Fibroblast of skin of right quadriceps (primary cell): ENCODE data around the gene SLC4A3.

Source experiments
- DNase-seq: peaks from one replicate; pipeline ENCODE4 v3.0.0-alpha.2; 2013

The SLC4A3 gene

GRCh38 chr2:219614076-219614860 lies 13.2 kb upstream of the SLC4A3 start:
- DNase-seq: no peak

- DNase-seq: no peak
Measured at GRCh38 chr2:219615036-219615435, 12.4 kb upstream of the SLC4A3 start.

GRCh38 chr2:219615894-219616293 lies 11.5 kb upstream of the SLC4A3 start:
- no peak for DNase-seq

- no peak for DNase-seq
Measured at GRCh38 chr2:219616550-219616949, 10.9 kb upstream of the SLC4A3 start.

- DNase-seq: no peak
Measured at GRCh38 chr2:219618733-219619122, 8.7 kb upstream of the SLC4A3 start.

- DNase-seq: no peak
Measured at GRCh38 chr2:219619235-219619634, 8.2 kb upstream of the SLC4A3 start.

GRCh38 chr2:219620546-219620945 lies 6.9 kb upstream of the SLC4A3 start:
- DNase-seq: no peak

GRCh38 chr2:219621935-219622334 lies 5.5 kb upstream of the SLC4A3 start:
- DNase-seq: no peak

GRCh38 chr2:219622472-219622871 lies 5.0 kb upstream of the SLC4A3 start:
- DNase-seq: no peak

- DNase-seq: no peak
Measured at GRCh38 chr2:219624565-219624964, 2.9 kb upstream of the SLC4A3 start.

GRCh38 chr2:219625179-219625578 lies 2.3 kb upstream of the SLC4A3 start:
- no peak for DNase-seq

GRCh38 chr2:219626540-219626939 lies 890 bp upstream of the SLC4A3 start:
- no peak for DNase-seq

- no peak for DNase-seq
Measured at GRCh38 chr2:219628235-219628985, 980 bp downstream of the SLC4A3 start.

- no peak for DNase-seq
Measured at GRCh38 chr2:219628986-219629901, 1.8 kb downstream of the SLC4A3 start.

GRCh38 chr2:219629976-219630695 lies 2.7 kb downstream of the SLC4A3 start:
- DNase-seq: no peak

- DNase-seq: no peak
Measured at GRCh38 chr2:219630770-219631405, 3.5 kb downstream of the SLC4A3 start.

- no peak for DNase-seq
Measured at GRCh38 chr2:219631406-219631891, 4.0 kb downstream of the SLC4A3 start.

GRCh38 chr2:219631904-219632759 lies 4.7 kb downstream of the SLC4A3 start:
- DNase-seq: no peak

- DNase-seq: no peak
Measured at GRCh38 chr2:219632760-219633105, 5.3 kb downstream of the SLC4A3 start.

- no peak for DNase-seq
Measured at GRCh38 chr2:219633276-219634065, 6.0 kb downstream of the SLC4A3 start.
